A549 (cell line): ENCODE data around the gene PALLD. TPM values are rescaled to one million over a fixed set of nuclear protein-coding genes. Genes with fewer than 3 reads are reported as not detected.
A peak's percentile ranks its signal among the peaks of the same experiment; 100 is the strongest.

Experiments used
- ATAC-seq, 2 experiments: fragments of 200-7000 bp in 1 of 2; fragments of >200 bp in 1 of 2; cut with Nextera tagmentation in 1 of 2; cut with Tn5 transposase in 1 of 2; 3 replicates each; pipeline versions ENCODE4 v1.8.0 to v1.9.1; 2018 to 2020; ENCODE audit warnings: mild to moderate bottlenecking in 1 of 2, moderate library complexity in 1 of 2
- CTCF ChIA-PET: fragments of 300-600 bp; sonication (Branson Sonifier 250); formaldehyde crosslinking; extraction: SDS; loops from one replicate; lab custom pipeline; 2021; ENCODE audit warnings: antibody characterized with exemption, inconsistent platforms; lab: Yijun Ruan, JAX
- POLR2A ChIA-PET: fragments of 350-600 bp; formaldehyde crosslinking; extraction: SDS; loops from one replicate; lab custom pipeline; 2021; ENCODE audit warnings: antibody characterized with exemption, inconsistent platforms; lab: Yijun Ruan, JAX
- DNase-seq, 2 experiments: peaks; one replicate each; pipeline versions ENCODE4 v3.0.0 to v3.0.0-alpha.2; 2011 to 2016; ENCODE audit warnings: low read depth in 1 of 2, low spot score in 1 of 2
- FAIRE-seq: peaks from 2 replicates; lab custom pipeline; 2011; peaks lifted over from hg19 to GRCh38; lab: Jason Lieb, UNC
- H3K27ac ChIP-seq, 2 experiments: fragments of >200 bp; sonication (Bioruptor Twin); formaldehyde crosslinking; 3 replicates each; pipeline ENCODE4 v1.5.1; 2016 to 2017
- H3K4me1 ChIP-seq: fragments of >200 bp; sonication (Bioruptor Twin); formaldehyde crosslinking; 3 replicates; pipeline ENCODE4 v1.6.1; 2016
- H3K4me2 ChIP-seq: fragments of >200 bp; sonication (Bioruptor Twin); formaldehyde crosslinking; 3 replicates; pipeline ENCODE4 v1.6.1; 2016
- H3K4me3 ChIP-seq: fragments of >200 bp; sonication (Bioruptor Twin); formaldehyde crosslinking; 3 replicates; pipeline ENCODE4 v1.5.1; 2016
- H3K9me3 ChIP-seq: fragments of >200 bp; sonication (Bioruptor Twin); formaldehyde crosslinking; 3 replicates; pipeline ENCODE4 v1.6.1; 2016
- BHLHE40 ChIP-seq: IDR thresholded peaks from 2 replicates; pipeline ENCODE4 v1.6.1; 2012; ENCODE audit warnings: low read depth, low read length, inconsistent platforms
- CEBPB ChIP-seq, 2 experiments: fragments of >200 bp in 1 of 2; sonication (Bioruptor Twin) in 1 of 2; formaldehyde crosslinking in 1 of 2; IDR thresholded peaks; 2 replicates each; pipeline ENCODE4 v1.6.1; 2012 to 2016
- CTCF ChIP-seq: fragments of >200 bp; sonication (Bioruptor Twin); formaldehyde crosslinking; IDR thresholded peaks from 3 replicates; pipeline ENCODE4 v1.5.1; 2016
- E2F6 ChIP-seq: IDR thresholded peaks from 2 replicates; pipeline ENCODE4 v1.6.1; 2012; ENCODE audit warnings: low read depth, borderline replicate concordance
- EHMT2 ChIP-seq: fragments of 200-600 bp; sonication (generic); IDR thresholded peaks from 2 replicates; pipeline ENCODE4 v1.6.1; 2016; ENCODE audit warnings: antibody characterized with exemption, low read depth, mild to moderate bottlenecking, moderate library complexity
- ELK1 ChIP-seq: fragments of 150-350 bp; IDR thresholded peaks from 2 replicates; pipeline ENCODE4 v1.6.1; 2014; ENCODE audit warnings: low read depth, mild to moderate bottlenecking, low read length
- FOSL2 ChIP-seq, 2 experiments: fragments of 450-650 bp in 1 of 2; fragments of >200 bp in 1 of 2; sonication (Bioruptor Twin) in 1 of 2; formaldehyde crosslinking; IDR thresholded peaks; 2 replicates each; pipeline versions ENCODE4 v1.5.0 to v1.6.1; 2016 to 2020; ENCODE audit warnings: mild to moderate bottlenecking in 1 of 2, moderate library complexity in 1 of 2
- HDAC2 ChIP-seq: fragments of 200-600 bp; sonication (generic); IDR thresholded peaks from 2 replicates; pipeline ENCODE4 v1.6.1; 2016
- HOXA7 ChIP-seq: fragments of 250-450 bp; sonication (Bioruptor Pico); IDR thresholded peaks from 2 replicates; pipeline ENCODE4 v1.5.0; 2020; ENCODE audit warnings: mild to moderate bottlenecking, moderate library complexity
- HOXB5 ChIP-seq: fragments of 250-450 bp; sonication (Bioruptor Pico); IDR thresholded peaks from 2 replicates; pipeline ENCODE4 v1.5.0; 2020; ENCODE audit warnings: mild to moderate bottlenecking, moderate library complexity
- JUNB ChIP-seq: fragments of >200 bp; sonication (Bioruptor Twin); formaldehyde crosslinking; IDR thresholded peaks from 2 replicates; pipeline ENCODE4 v1.6.1; 2016
- KDM5A ChIP-seq: fragments of 200-600 bp; sonication (generic); IDR thresholded peaks from 2 replicates; pipeline ENCODE4 v1.6.1; 2016; ENCODE audit warnings: antibody characterized with exemption, mild to moderate bottlenecking
- NPAS2 ChIP-seq: fragments of 250-450 bp; sonication (Bioruptor Pico); IDR thresholded peaks from 2 replicates; pipeline ENCODE4 v1.8.0; 2022; ENCODE audit warnings: mild to moderate bottlenecking, moderate library complexity, borderline replicate concordance
- PHF8 ChIP-seq: fragments of 200-600 bp; sonication (generic); IDR thresholded peaks from 2 replicates; pipeline ENCODE4 v1.6.1; 2016; ENCODE audit warnings: low read depth, mild to moderate bottlenecking, antibody characterized with exemption, moderate library complexity, borderline replicate concordance
- POLR2A ChIP-seq: IDR thresholded peaks from 2 replicates; pipeline ENCODE4 v1.6.1; 2012; ENCODE audit warnings: mild to moderate bottlenecking, low read length
- SMC3 ChIP-seq: fragments of >200 bp; sonication (Bioruptor Twin); formaldehyde crosslinking; IDR thresholded peaks from 3 replicates; pipeline ENCODE4 v1.6.1; 2018; ENCODE audit warnings: inconsistent platforms
- ZC3H11A ChIP-seq: fragments of 450-650 bp; IDR thresholded peaks from 2 replicates; pipeline ENCODE4 v1.6.1; 2014; ENCODE audit warnings: antibody characterized with exemption, mild to moderate bottlenecking
- ZSCAN20 ChIP-seq: fragments of 250-450 bp; sonication (Bioruptor Pico); IDR thresholded peaks from 2 replicates; pipeline ENCODE4 v1.8.0; 2022; ENCODE audit warnings: mild to moderate bottlenecking, moderate library complexity
- WGBS: methylation state at CpG from one replicate; pipeline ENCODE4 v1.1.6; 2017; ENCODE audit errors: missing lambda C conversion rate; 5-methylcytosine and 5-hydroxymethylcytosine counted together
- polyA plus RNA-seq, 4 experiments: library from polyadenylated mRNA; depleted of rRNA in 3 of 4; stranded (reverse); fragments of >200 nt; fragmentation: RNase III in 1 of 4; extraction: RNeasy Plus Mini Kit Qiagen cat#74134 plus additional on column Dnase treatment in 1 of 4; gene quantifications; 2 replicates in 3 of 4; 3 replicates in 1 of 4; pipeline ENCODE4 v1.2.3, GENCODE V29; 2011 to 2017

The PALLD gene
- polyA plus RNA-seq, 2 of the 4 experiments (the other 2 are of a cell fraction), result 88.8 to 113 TPM

GRCh38 chr4:168651864-168652263 is 155.0 kb downstream of the PALLD start:
- FAIRE-seq (no peak), ATAC-seq (no peak), DNase-seq (no peak)
- POLR2A ChIA-PET, result no interaction called here
- TF ChIP-seq ZSCAN20 (CRISPR knock-in tag) (no peak), FOSL2 (IDR thresholded peaks at IDR 0.05) (no peak), FOSL2 (CRISPR knock-in tag; IDR thresholded peaks at IDR 0.05) (no peak), CEBPB (IDR thresholded peaks at IDR 0.05) (no peak), POLR2A (no peak), CTCF (no peak), PHF8 (no peak)
- Histone ChIP-seq H3K4me1 (peaks cover 82% of the 10 kb centered on the region), H3K4me3 (no peak overlapping the region), H3K9me3 (no peaks in the 10 kb centered on the region), H3K4me2 (peak overlapping the region; percentile 31; the same call in 1 of the 3 replicates), H3K27ac (no peak overlapping the region)
- 94% methylated on average over 4 of the region's 4 CpGs for WGBS
- CTCF ChIA-PET, result interaction anchor here (0.9 kb wide), 1 partner anchor 66 kb away, joined by 4 read pairs; no protein-coding TSS in a partner anchor

- CTCF ChIA-PET, result no interaction called here
- Histone ChIP-seq H3K27ac (no peak overlapping the region), H3K9me3 (no peaks in the 10 kb centered on the region), H3K4me1 (peaks cover 83% of the 10 kb centered on the region), H3K4me2 (no peak overlapping the region), H3K4me3 (no peak overlapping the region)
- TF ChIP-seq KDM5A (no peak), EHMT2 (no peak)
- no peak for DNase-seq
- WGBS, result 94% methylated on average over 2 of the region's 2 CpGs
- no peak for FAIRE-seq
- no peak for ATAC-seq
- POLR2A ChIA-PET, result no interaction called here
These were observed 155.9 kb downstream of the PALLD start for GRCh38 chr4:168652755-168653154.

GRCh38 chr4:168654104-168654847 is 157.4 kb downstream of the PALLD start:
- TF ChIP-seq KDM5A, result no peak
- TF ChIP-seq ZC3H11A, result no peak
- no peak for TF ChIP-seq SMC3
- TF ChIP-seq BHLHE40, result no peak
- TF ChIP-seq HDAC2, result no peak
- no peak for TF ChIP-seq JUNB
- no peak for TF ChIP-seq NPAS2 (CRISPR knock-in tag)
- no peak for TF ChIP-seq HOXA7 (CRISPR knock-in tag)
- no peak for TF ChIP-seq POLR2A
- TF ChIP-seq HOXB5 (CRISPR knock-in tag), result no peak
- TF ChIP-seq E2F6, result no peak
- TF ChIP-seq ELK1, result no peak

More at GRCh38 chr4:168654104-168654847, 157.4 kb downstream of the PALLD start:
- Histone ChIP-seq H3K27ac (peak overlapping the region; percentile 7 to 66; a peak in 4 of 6 replicates), H3K4me2 (peak overlapping the region; percentile 75), H3K4me3 (no peak overlapping the region), H3K4me1 (peaks cover 77% of the 10 kb centered on the region), H3K9me3 (no peaks in the 10 kb centered on the region)
- 39% methylated on average over 4 of the region's 4 CpGs for WGBS
- ChIA-PET CTCF (interaction anchor here (0.5 to 1.6 kb wide), 2 partner anchors 69 to 136 kb away, joined by 3 to 6 read pairs; no protein-coding TSS in a partner anchor), POLR2A (interaction anchor here (0.7 kb wide), 1 partner anchor 18 kb away, joined by 3 read pairs; no protein-coding TSS in a partner anchor)
- ATAC-seq (peak in 1 of 2 experiments; percentile 27; a peak in 1 of 6 replicates), DNase-seq (no peak), FAIRE-seq (no peak)
